Fibroblast of lung (primary cell): ENCODE results near the gene NF1. TPM values are rescaled to one million over a fixed set of nuclear protein-coding genes. Genes with fewer than 3 reads are reported as not detected.
A peak's percentile ranks its signal among the peaks of the same experiment; 100 is the strongest.

Experiments used
- DNase-seq, 2 donors: peaks; one replicate each; pipeline versions ENCODE4 v3.0.0 to v3.0.0-alpha.2; 2010; ENCODE audit warnings: low read depth in 2 of 2
- H2AFZ ChIP-seq: 2 replicates; pipeline ENCODE4 v1.5.1; 2012; ENCODE audit warnings: low read length, control low read depth, inconsistent platforms
- H3K27ac ChIP-seq: 2 replicates; pipeline ENCODE4 v1.5.1; 2011; ENCODE audit warnings: low read length, control low read depth; ENCODE audit not compliant: insufficient read depth
- H3K27me3 ChIP-seq: 2 replicates; pipeline ENCODE4 v1.5.1; 2011; ENCODE audit warnings: mild to moderate bottlenecking, low read length; ENCODE audit not compliant: control insufficient read depth, insufficient read depth
- H3K36me3 ChIP-seq: 2 replicates; pipeline ENCODE4 v1.5.1; 2011; ENCODE audit warnings: low read length; ENCODE audit not compliant: control insufficient read depth, insufficient read depth
- H3K4me1 ChIP-seq: 2 replicates; pipeline ENCODE4 v1.5.1; 2011; ENCODE audit warnings: low read length; ENCODE audit not compliant: control insufficient read depth, insufficient read depth; ENCODE audit errors: extremely low read depth
- H3K4me2 ChIP-seq: 2 replicates; pipeline ENCODE4 v1.5.1; 2011; ENCODE audit warnings: low read length, control low read depth; ENCODE audit not compliant: insufficient read depth; ENCODE audit errors: extremely low read depth
- H3K4me3 ChIP-seq, 4 experiments: fragments of 200-600 bp in 1 of 4; sonication (generic) in 1 of 4; replicated peaks in 1 of 4; 2 replicates each; pipeline ENCODE4 v1.5.1; 2011 to 2016; ENCODE audit warnings: low read length in 4 of 4, low read depth in 3 of 4, mild to moderate bottlenecking in 3 of 4, control low read depth in 2 of 4, inconsistent platforms in 1 of 4, mixed read lengths in 1 of 4; ENCODE audit not compliant: insufficient read depth in 1 of 4; ENCODE audit errors: control extremely low read depth in 1 of 4
- H3K79me2 ChIP-seq: 2 replicates; pipeline ENCODE4 v1.5.1; 2012; ENCODE audit warnings: mild to moderate bottlenecking, low read length, inconsistent platforms; ENCODE audit not compliant: control insufficient read depth, insufficient read depth
- H3K9ac ChIP-seq: 2 replicates; pipeline ENCODE4 v1.5.1; 2011; ENCODE audit warnings: mild to moderate bottlenecking, low read length, control low read depth; ENCODE audit not compliant: insufficient read depth
- H3K9me3 ChIP-seq: 2 replicates; pipeline ENCODE4 v1.5.1; 2012; ENCODE audit warnings: low read depth, low read length; ENCODE audit not compliant: control insufficient read depth, insufficient read depth
- H4K20me1 ChIP-seq: 2 replicates; pipeline ENCODE4 v1.5.1; 2011; ENCODE audit warnings: low read length; ENCODE audit not compliant: control insufficient read depth, insufficient read depth; ENCODE audit errors: extremely low read depth
- EZH2 ChIP-seq: IDR thresholded peaks from 2 replicates; pipeline ENCODE4 v1.5.1; 2012; ENCODE audit warnings: low read length, control low read depth, mild to moderate bottlenecking; ENCODE audit errors: missing control alignments
- polyA plus RNA-seq, 2 donors: library from polyadenylated mRNA; depleted of rRNA in 1 of 2; stranded (reverse) in 1 of 2; unstranded in 1 of 2; fragments of >200 nt; gene quantifications; 2 replicates each; pipeline ENCODE4 v1.2.1, GENCODE V29; 2011 to 2012; ENCODE audit warnings: missing spikeins in 1 of 2
- total RNA-seq: library from RNA; depleted of rRNA; stranded (reverse); fragments of >200 nt; gene quantifications from 2 replicates; pipeline ENCODE4 v1.2.1, GENCODE V29; 2014
- TF ChIP-seq, protein P1 (sequence below), 2 donors: IDR thresholded peaks in 1 of 2; conservative IDR thresholded peaks in 1 of 2; 1 replicate in 1 of 2; 2 replicates in 1 of 2; pipeline ENCODE4 v1.5.1; 2011 to 2012; ENCODE audit warnings: low read length in 2 of 2, control low read depth in 1 of 2, inconsistent platforms in 1 of 2, low read depth in 1 of 2, mild to moderate bottlenecking in 1 of 2

NF1 gene
- total and polyA plus RNA-seq, 2 donors (not counting 1 experiment from before 2014, with no cell fraction given) = 52.8 to 78.8 TPM

DNA sequence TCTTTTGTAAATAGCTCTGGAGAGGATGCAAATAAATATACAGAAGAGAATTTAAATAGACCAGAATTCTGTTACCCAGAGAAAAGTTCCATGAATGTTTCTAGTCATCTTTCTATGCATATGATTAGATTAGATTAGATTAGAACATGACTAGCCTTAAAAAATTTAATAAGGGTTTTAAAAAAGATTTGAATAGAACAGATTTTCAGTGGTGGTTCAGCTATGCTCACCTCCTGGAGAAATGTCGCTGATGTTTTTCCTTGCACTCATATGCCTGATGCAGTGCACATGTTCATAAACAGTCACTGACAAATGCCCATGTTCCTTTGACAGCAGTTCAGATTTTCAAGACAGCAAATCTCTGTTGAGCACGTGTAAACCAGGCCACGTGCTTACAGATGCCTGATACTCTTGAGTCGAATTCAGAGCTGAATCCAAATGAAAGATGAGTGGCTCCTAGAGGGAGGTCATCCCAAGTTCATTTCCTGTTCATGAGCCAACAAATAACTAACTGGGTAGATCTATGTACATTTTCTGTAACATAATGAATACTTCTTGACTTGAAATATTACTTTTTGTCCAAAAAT is 276.8 kb downstream of the NF1 start:
- Histone ChIP-seq H2AFZ (no peak overlapping the region), H4K20me1 (no peaks in the 10 kb centered on the region), H3K79me2 (no peaks in the 10 kb centered on the region), H3K9ac (no peak overlapping the region), H3K4me1 (no peaks in the 10 kb centered on the region), H3K9me3 (no peaks in the 10 kb centered on the region), H3K36me3 (no peaks in the 10 kb centered on the region), H3K4me2 (no peak overlapping the region), H3K27me3 (no peaks in the 10 kb centered on the region), H3K27ac (no peak overlapping the region), H3K4me3 (no peak overlapping the region)
- DNase-seq = peak; percentile 66 to 78
- TF ChIP-seq EZH2 = no peak
- TF ChIP-seq, protein P1, sequence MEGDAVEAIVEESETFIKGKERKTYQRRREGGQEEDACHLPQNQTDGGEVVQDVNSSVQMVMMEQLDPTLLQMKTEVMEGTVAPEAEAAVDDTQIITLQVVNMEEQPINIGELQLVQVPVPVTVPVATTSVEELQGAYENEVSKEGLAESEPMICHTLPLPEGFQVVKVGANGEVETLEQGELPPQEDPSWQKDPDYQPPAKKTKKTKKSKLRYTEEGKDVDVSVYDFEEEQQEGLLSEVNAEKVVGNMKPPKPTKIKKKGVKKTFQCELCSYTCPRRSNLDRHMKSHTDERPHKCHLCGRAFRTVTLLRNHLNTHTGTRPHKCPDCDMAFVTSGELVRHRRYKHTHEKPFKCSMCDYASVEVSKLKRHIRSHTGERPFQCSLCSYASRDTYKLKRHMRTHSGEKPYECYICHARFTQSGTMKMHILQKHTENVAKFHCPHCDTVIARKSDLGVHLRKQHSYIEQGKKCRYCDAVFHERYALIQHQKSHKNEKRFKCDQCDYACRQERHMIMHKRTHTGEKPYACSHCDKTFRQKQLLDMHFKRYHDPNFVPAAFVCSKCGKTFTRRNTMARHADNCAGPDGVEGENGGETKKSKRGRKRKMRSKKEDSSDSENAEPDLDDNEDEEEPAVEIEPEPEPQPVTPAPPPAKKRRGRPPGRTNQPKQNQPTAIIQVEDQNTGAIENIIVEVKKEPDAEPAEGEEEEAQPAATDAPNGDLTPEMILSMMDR (conservative IDR thresholded peaks at IDR 0.05 in 1 of 2, IDR thresholded peaks at IDR 0.05 in 1 of 2; ENCODE audit: low read depth in 1 of 2, low read length in 2 of 2) = no peak

DNA sequence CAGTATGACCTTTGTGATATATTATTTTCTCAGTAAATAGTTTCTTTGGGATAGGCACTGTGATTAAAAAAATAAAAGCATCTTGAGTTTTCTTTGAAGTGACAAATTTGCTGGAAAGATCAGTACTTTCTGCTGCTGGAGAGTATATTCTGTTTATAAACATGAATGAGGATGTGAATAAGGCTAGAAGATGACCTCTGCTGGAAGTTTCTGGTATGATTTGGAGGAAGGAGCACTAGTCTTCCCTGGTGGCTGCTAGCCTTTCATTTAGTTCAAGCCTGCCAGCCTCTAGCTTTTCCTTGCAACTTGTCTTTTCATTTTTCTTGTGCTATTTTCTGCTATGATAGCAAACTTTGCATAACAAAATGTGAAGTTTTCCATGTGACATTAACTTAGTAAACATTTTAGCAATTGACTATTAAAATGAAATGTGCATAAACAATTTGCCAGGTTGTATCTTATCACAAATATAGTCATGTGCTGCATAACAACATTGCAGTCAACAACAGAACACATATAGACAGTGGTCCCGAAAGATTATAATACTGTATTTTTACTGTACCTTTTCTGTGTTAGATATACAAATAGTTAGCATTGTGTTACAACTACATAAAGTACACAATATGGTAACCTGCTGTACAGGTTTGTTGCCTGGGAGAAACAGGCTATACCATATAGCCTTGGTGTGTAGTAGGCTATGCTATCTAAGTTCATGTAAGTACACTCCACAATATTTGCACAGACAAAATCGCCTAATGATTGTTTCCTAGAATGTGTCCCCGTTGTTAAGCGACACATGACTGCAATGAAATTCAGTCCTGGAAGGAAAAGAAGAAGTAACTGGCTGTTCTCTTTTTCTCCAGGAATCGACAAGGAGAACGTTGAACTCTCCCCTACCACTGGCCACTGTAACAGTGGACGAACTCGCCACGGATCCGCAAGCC is 278.6 kb downstream of the NF1 start:
- Histone ChIP-seq H3K4me1 (no peaks in the 10 kb centered on the region), H3K4me2 (no peak overlapping the region), H3K9me3 (no peaks in the 10 kb centered on the region), H3K9ac (no peak overlapping the region), H3K27ac (no peak overlapping the region), H3K27me3 (no peaks in the 10 kb centered on the region), H3K79me2 (no peaks in the 10 kb centered on the region), H3K4me3 (no peak overlapping the region), H3K36me3 (no peaks in the 10 kb centered on the region), H4K20me1 (no peaks in the 10 kb centered on the region), H2AFZ (no peak overlapping the region)
- peak; percentile 50 to 81 for DNase-seq
- no peak for TF ChIP-seq EZH2
- TF ChIP-seq, protein P1 (conservative IDR thresholded peaks at IDR 0.05 in 1 of 2, IDR thresholded peaks at IDR 0.05 in 1 of 2; ENCODE audit: low read depth in 1 of 2, low read length in 2 of 2) = peak; percentile 64 to 75

DNA sequence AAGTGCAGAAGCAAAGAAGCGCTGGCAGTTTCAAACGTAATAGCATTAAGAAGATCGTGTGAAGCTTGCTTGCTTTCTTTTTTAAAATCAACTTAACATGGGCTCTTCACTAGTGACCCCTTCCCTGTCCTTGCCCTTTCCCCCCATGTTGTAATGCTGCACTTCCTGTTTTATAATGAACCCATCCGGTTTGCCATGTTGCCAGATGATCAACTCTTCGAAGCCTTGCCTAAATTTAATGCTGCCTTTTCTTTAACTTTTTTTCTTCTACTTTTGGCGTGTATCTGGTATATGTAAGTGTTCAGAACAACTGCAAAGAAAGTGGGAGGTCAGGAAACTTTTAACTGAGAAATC is 279.3 kb downstream of the NF1 start:
- Histone ChIP-seq H3K27ac (no peak overlapping the region), H3K9ac (no peak overlapping the region), H3K4me1 (no peaks in the 10 kb centered on the region), H2AFZ (no peak overlapping the region), H3K79me2 (no peaks in the 10 kb centered on the region), H3K4me2 (no peak overlapping the region), H3K9me3 (no peaks in the 10 kb centered on the region), H4K20me1 (no peaks in the 10 kb centered on the region), H3K36me3 (no peaks in the 10 kb centered on the region), H3K4me3 (no peak overlapping the region), H3K27me3 (no peaks in the 10 kb centered on the region)
- no peak for DNase-seq
- TF ChIP-seq, protein P1 (conservative IDR thresholded peaks at IDR 0.05 in 1 of 2, IDR thresholded peaks at IDR 0.05 in 1 of 2; ENCODE audit: low read depth in 1 of 2, low read length in 2 of 2) = no peak
- no peak for TF ChIP-seq EZH2
